Left lobe of liver (tissue), 2 donors: ENCODE data around the gene SEPTIN11. TPM values are rescaled to one million over a fixed set of nuclear protein-coding genes. Genes with fewer than 3 reads are reported as not detected.
A peak's percentile ranks its signal among the peaks of the same experiment; 100 is the strongest.

Experiments
- ATAC-seq: fragments of 200-7000 bp; cut with Tn5 transposase; one replicate; pipeline ENCODE4 v1.9.1; 2020; ENCODE audit warnings: mild to moderate bottlenecking, moderate library complexity
- DNase-seq: peaks from one replicate; pipeline ENCODE4 v3.0.0-alpha.2; 2020; ENCODE audit warnings: low spot score
- total RNA-seq: library from RNA; stranded (reverse); gene quantifications from one replicate; pipeline ENCODE4 v1.2.1, GENCODE V29; 2021
- donor health status: DM: no; HTN: no; CAD: no; lungs with moderate emphysema.
- donor health status: DM: no; HTN: yes; CAD: no.

SEPTIN11 gene
- 37.2 TPM for total RNA-seq

DNA sequence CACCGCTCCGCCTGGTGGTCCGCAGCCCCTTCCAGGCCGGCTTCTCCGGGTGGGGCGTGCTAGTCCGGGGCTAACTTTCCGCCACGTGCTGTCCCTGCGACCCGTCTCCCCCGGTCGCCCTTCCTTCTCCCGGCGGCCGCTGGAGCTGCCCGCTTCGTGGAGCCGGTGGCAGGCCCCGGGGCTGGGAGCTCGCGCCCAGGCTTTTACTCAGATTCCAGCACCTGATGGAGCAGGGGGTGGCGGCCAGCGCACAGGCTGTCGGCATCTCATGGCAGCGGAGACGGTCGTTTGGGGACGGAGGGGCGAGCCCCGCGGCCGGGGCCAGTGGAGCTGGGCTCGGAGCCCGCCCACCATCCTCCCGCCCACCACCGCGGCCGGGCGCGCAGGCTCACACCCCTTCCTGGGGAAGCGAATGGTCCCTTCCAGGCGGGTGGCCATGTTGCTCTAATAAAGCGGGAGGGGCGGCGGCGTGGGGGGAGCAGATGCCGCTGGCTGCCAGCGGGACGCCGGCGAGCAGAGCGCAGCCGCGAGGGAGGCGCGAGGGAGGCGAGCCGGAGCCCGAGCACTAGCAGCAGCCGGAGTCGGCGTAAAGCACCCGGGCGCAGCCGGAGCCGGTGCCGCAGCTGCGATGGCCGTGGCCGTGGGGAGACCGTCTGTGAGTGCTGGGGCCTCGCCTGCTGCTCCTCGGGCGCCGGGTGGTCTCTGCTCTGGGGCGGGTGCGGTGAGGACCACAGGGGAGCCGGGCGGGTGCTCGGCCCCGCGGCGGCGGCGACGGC lies at the start of gene SEPTIN11:
Gene SEPTIN11 (plus strand): TSS at position 477 of the 776 bp plus-strand sequence. CDS start 152 bp downstream, at position 629.
- peak; percentile 81 for ATAC-seq
- peak; percentile 92 for DNase-seq

DNA sequence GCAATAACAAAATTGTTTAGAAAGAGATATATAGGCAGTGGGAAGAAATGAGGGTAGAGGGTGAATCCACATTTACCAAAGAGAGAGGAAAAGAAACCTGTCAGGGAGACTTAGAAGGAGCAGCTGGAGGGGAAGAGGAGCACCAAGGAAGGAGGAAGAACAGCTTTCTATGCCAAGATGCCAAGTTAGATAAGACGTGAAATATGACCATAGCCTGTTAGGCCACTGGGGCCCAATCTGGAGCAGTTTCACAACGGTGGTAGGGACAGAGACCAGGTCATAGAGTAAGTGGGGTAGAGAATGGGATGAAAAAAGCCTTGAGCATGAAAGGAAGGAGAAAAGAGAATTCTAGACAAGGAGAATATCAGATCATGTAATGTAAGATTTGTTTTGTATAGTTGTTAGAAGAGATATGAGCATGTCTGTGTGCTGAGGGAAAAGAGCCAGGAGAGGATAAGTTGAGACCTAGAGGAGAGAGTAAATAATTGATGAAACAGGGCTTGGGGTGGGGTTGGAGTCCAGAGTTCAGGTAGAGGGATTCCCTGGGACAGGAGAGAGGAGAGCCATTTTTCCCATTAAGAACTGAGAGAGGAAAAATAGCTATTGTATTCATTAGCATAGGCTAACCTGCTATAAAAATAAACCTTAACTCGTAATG lies 47.2 kb upstream of the SEPTIN11 start:
- peak; percentile 68 for DNase-seq
- peak; percentile 56 for ATAC-seq

DNA sequence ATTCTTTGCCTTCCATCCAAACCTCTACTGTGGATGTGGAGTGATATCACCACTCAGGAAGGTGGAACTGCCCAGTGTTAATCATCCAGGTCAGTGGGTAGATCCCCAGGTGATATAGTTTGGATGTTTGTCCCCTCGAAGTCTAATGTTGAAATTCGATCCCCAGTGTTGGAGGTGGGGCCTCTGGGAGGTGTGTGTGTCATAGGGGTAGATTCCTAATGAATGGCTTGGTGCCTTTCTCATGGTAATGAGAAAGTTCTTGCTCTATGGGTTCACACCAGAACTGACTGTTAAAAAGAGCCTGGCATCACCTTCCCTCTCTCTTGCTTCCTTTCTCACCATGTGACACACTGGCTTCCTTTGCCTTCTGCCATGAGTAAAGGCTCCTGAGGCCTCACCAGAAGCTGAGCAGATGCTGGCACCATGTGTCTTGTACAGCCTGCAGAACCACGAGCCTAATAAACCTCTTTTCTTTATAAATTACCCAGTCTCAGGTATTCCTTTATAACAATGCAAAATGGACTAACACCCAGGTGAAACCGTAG lies 44.8 kb upstream of the SEPTIN11 start:
- ATAC-seq, result no peak
- DNase-seq, result no peak

DNA sequence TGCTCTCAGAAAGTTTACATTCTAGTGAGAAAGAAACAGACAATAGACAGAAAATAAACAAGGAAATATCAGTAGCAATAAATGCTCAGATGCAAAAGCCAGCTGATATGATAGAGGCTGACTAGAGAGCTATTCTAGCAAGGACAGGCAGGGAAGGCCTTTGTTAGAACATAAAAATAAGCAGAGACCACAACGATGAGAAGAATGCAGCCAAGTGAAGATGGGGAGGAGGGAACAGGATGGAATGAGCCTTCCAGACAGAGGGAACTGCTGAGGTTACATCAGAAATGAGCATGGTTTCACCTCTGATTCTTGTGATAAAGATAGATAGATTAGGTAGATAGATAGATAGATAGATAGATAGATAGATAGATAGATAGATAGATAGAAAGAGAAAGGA lies 44.0 kb upstream of the SEPTIN11 start:
- ATAC-seq, result no peak
- no peak for DNase-seq

DNA sequence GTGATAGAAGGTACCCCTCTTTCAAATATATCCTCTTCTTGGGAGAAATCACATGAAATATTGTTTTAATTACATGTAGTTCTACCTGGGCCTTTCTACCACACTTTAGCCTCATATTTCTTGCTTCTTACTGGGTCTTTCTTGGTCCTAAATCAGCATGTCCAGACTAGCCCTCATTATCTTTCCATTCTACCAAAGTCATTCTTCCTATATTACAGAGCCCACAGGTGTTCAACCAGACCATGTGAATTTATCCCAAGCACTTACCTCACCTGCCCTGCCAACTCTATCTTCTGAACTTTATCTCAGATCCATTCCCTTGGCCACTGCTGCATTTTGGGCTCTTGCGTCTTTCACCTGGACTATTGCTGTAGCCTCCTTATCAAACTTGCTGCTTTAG lies 39.8 kb upstream of the SEPTIN11 start:
- DNase-seq (no peak), ATAC-seq (no peak)

DNA sequence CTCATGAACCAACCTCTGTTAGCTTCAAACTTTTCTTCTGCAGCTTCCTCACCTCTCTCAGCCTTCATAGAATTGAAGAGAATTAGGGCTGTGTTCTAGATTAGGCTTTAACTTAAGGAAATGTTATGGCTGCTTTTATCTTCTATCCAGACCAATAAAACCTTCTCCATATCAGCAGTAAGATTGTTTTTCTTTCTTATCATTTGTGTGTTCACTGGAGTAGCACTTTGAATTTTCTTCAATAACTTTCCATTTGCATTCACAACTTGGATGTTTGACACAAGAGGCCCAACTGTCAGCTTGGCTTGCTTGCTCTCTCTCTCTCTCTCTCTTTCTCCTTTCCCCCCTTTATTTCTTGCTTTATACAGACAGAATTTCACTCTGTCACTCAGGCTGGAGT lies 28.8 kb upstream of the SEPTIN11 start:
- ATAC-seq (no peak), DNase-seq (no peak)

DNA sequence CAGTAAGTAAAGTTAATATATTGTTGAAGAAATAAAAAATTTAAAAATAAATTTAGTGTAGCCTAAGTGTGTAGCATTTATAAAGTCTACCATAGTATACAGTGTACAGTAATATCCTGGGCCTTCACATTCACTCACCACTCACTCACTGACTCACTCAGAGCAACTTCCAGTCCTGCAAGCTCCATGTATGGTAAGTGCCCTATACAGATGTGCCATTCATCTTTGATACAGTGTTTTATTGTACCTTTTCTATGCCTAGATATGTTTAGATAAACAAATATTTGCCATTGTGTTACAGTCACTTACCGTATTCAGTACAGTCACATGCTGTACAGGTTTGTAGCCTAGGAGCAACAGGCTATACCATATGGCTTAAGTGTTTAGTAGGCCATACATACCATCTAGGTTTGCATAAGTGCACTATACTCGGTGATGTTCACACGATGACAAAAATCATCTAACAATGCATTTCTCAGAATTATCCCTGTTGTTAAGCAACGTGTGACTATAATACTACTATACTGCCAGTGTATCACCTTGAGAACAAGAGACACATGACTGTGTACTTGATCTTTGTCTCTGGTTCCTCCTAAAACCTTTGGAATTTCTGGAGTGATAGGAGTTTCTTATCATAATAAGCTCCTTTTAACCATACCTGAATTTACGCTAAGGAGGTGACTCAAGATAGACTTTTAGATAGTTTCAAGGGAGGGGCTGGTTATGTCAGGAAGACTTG lies 25.8 kb upstream of the SEPTIN11 start:
- ATAC-seq (no peak), DNase-seq (no peak)

DNA sequence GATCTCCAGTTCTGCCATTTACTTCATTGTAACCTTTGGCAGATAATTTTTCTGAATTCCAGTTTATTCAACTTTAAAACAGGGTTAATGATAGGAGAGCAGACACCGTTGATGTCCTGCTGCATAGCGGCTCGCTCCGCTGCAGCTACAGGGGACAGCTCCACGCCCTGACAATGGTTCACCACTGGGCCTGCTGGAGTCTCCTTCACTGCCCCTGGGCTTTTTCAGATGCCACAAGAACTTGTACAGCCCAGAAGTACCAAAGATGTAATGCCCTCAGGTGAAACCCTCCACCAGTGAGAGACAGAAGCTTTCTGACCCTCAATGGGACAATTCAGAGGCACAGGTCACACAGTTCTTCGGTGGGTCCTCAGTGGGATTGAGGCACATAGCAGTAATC lies 22.7 kb upstream of the SEPTIN11 start:
- no peak for DNase-seq
- no peak for ATAC-seq

DNA sequence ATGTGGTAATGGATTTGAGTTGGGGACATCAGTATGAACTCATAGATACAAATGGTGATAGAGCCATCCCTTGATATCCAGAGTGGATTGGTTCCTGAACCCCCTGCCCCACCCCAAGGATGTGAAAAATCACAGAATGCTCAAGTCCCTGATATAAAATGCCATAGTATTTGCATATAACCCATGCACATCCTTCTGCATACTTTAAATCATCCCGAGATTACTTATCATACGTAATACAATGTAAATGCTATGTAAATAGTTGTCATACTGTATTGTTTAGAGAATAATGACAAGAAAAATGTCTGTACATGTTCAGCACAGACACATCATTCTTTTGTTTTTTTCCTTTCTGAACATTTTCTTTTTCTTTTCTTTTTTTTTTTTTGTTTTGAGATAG lies 18.9 kb upstream of the SEPTIN11 start:
- no peak for ATAC-seq
- no peak for DNase-seq

DNA sequence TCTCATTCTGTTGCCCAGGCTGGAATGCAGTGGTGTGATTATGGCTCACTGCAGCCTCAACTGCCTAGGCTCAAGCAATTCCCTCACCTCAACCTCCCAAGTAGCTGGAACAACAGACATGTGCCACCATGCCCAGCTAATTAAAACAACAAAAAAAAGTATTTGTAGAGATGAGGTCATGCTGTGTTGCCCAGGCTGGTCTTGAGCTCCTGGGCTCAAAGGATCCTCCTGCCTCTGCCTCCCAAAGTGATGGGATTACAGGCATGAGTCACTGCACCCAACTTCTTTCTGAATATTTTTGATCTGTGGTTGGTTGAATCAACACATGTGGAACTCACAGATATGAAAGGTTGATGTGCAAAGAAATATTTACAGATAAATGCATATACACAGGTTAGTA lies 18.5 kb upstream of the SEPTIN11 start:
- no peak for DNase-seq
- ATAC-seq, result no peak

DNA sequence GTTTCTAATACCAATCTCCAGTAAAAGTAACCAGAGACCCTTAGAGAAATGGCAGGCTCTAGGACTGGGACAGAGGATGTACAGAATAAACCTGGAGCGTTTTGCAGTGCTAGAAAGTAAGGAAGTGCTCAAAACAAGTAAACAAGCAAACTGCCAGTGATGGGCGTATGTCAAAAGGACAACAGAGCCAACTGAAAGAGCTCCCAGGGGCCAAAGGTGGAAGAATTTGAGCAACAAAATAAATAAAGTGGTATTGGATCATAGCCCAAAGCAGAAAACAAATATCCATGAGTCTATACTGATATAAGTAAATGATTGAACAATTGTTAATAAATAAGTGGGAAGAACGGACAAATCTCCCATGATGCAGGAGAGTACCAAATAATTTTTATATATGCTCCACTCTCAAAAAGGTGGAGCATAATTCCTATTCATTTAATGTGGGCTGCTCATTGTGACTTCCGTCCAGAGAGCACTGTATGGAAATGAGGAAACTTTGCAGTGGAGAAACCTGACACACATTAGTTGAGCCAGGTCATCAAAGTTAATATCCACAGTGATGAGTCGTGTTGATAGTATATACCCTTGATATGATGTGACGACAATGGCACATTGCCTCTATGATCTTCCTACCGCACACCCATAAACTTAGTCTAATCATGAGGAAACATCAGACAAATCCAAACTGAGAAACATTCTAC lies 17.8 kb upstream of the SEPTIN11 start:
- DNase-seq (peak; percentile 70), ATAC-seq (peak; percentile 93)

DNA sequence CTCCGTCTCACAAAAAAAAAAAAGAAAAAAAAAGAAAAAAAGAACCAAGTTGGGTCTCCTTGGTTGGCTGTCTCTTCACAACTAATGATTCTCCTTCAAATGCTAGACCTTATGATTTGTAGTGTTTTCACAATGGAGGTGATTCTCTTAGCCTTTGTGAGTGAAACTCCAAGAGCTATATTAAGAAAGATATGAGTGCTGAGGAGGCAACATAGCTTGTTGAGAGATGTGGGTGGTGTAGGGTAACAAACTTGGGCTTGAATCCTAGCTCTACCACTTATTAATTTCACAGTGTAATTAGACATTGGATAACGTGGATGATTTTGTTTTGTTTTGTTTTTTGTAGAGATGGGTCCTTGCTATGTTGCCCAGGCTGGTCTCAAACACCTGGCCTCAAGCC lies 10.4 kb upstream of the SEPTIN11 start:
- DNase-seq (no peak), ATAC-seq (no peak)

DNA sequence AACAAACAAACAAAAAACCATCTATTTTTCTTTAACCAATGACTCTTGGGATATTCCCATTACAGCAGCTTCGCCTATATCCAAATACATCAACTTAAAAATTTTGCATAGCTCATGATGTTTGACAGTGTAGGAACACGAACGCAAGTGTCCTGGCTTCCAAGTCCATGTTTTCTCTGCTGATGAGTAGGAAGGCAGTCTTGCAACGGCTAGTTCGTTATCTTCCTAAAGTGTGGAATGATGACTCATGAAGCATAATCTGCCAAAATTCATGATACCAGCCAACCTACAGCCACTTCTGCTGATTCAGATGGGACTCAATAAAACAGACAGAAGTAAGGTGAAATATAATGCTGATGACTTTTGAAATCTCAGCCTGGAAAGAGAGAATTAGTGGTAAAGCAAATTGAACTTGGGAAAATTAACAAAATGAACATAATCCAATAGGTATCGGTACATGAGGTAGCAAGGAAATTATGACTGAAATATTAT lies 6.4 kb upstream of the SEPTIN11 start:
- ATAC-seq (peak; percentile 78), DNase-seq (no peak)

DNA sequence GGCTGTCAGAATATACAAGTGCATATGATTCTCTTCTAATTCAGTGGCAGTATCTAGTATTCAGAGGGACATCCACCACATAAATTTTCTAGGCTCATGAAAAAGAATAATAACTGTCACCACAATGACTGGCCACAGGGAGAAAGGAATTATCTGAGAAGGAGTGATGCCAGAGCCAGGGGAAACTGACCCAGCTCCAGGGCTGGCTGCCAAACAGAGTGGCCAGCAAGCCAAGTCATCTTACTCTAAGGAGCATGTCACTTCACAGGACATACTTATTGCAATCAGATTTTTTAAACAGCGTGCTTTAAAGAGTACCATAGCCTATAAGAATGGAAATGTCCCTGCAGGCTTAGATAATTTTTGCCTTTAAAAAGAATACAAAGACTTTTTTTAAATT lies 5.8 kb upstream of the SEPTIN11 start:
- ATAC-seq (peak; percentile 21), DNase-seq (no peak)

DNA sequence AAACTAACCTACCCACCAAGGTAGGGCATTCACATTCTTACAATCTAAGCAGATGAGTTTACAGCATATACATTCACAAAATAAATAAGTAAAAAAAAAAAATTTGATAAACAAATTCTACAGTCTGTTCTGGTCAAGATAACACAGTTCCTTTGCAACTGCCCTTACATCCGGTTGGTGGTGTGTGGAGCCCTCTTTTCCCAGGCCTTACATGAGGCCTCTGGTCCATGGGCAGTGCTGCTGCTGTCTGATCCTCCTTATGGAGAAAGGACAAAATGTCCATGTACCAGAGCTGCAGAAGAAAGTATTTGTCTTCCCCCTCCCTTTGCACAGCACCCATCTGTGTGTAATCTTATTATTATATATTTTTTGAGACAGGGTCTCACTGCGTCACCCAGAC lies 2.2 kb upstream of the SEPTIN11 start:
- DNase-seq, result no peak
- no peak for ATAC-seq

DNA sequence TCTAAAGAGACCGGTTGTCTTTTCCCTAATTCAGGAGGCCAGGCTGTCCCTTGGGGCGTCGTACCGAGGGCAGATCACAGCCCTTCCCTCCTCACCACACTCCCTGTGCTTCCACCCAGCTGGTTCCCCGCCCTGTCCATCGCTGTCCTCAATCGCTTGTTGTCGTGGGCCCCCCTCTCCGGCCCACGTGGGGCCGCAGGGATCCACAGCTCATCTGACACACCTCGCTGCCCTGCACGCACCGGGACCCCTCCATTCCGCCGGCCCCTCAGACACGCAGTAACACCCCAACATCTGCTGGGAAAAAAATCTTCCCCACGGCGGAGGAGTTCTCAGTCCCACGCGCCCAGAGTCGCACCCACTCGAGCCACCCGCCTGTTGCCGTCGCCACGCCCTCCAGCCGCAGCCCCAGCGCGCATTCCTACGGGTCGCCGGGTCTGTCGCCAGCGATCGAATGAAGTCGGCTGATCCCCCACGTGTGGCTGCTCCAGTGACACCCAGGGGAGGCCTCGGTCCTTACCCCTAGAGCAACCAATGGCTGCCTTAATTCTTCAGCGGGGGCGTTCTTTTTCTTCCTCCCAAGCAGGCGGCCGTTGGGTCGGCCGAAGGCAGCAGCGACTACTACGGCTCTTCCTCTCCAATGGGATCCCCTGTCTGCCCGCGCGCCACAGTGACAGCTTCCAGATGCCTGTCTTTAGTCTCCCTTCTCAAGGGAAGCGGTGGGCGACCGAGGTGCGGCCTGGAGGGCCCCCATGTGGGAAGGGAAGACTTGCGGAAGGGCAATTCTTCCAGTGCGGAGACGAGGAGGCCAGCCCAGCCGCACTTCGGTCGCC lies 893 bp upstream of the SEPTIN11 start:
- DNase-seq, result peak; percentile 86
- peak; percentile 56 for ATAC-seq

DNA sequence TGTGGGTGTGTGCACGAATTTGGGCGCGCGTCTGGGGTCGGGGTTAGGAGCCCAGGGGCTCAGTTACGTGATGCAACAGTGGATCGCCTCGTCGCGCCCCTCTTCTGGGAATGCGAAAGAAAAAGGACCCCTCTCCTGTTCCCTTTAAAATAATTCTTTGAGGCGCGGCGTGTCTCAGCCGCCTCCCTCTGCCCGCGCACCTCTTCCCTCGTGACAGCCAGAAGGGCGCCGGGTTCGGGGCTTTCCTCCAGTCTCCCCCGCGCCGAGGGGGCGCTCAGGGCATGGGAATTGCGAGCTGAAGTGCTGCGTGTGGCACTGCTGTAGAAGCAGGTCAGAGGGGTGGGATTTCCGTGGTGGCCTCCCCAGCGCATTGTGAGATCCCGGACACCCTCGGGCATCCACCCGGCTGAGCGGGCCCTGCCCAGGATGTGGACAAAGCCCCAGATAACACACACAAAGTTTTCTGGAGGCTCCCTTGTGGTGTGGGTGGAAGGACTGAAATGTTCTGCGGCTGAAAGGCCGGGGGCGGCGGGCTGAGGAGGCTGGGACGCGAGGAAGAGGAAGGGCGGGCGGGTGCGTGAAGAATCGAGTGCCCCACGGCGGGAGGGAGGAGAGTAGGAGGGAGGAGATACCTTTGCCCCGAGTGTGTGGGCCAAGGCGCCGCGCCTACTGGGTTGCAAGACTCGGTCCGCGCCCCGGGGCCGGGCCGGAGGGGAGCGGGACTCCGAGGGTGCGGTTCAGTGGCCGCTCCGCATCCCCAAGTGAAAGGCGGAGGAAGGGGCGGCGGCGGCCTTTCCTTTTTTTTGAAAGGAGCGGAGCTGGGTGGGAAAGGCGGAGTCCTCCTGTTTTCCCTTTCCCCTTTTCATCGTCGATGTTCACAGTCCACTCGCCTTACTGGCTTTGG lies 752 bp downstream of the SEPTIN11 start:
- ATAC-seq (peak; percentile 48), DNase-seq (peak; percentile 68)

DNA sequence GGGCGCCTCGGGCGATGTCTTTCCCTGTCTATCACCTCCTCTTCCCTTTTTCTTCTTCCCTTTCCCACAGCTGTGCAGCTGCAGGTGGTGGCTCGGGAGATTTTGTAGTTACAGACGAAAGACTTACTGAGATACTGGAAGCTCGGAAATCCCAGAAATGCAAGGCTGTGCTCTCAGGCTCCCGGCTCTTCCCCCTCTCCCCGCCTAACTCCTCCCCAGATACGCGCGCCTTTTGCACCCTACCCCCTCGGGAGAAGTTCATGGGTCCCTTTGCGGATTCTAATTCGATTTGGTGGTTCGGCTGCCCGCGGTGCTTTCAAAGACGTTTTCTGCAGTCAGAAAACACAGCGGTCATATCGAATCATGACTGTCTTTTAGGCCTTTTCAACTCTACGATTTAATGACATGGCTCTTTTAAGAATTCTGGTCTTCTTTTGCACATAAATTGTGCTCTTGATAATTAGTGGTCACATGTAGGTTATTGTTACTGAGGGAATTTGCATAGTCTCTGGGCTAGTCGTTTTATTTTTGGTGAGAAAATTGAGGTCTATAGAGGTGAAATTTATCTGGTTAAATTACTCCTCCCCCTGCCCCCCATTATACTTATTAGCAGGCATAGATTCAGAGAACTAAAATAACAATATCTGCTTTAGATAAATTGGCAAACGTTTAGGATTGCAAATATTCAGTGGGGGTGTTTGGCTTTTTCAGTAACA lies 1.6 kb downstream of the SEPTIN11 start:
- ATAC-seq, result peak; percentile 5
- peak; percentile 52 for DNase-seq
